Testis (tissue), 3 donors: ENCODE data around the gene LARGE2. TPM values are rescaled to one million over a fixed set of nuclear protein-coding genes. Genes with fewer than 3 reads are reported as not detected.

ENCODE experiments used
- DNase-seq: peaks from one replicate; pipeline ENCODE4 v3.0.0-alpha.2; 2019
- H3K27ac ChIP-seq, 2 donors: fragments of 200-600 bp; sonication (generic); one replicate each; pipeline ENCODE4 v1.5.1; 2019
- H3K27me3 ChIP-seq: fragments of 200-600 bp; sonication (generic); one replicate; pipeline ENCODE4 v1.5.1; 2019
- H3K36me3 ChIP-seq: fragments of 200-600 bp; sonication (generic); one replicate; pipeline ENCODE4 v1.5.1; 2017; ENCODE audit warnings: low read depth; ENCODE audit errors: missing control alignments
- H3K4me1 ChIP-seq: fragments of 200-600 bp; sonication (generic); one replicate; pipeline ENCODE4 v1.5.1; 2019
- H3K4me3 ChIP-seq, 2 donors: fragments of 200-600 bp; sonication (generic); one replicate each; pipeline ENCODE4 v1.5.1; 2017 to 2019
- H3K9me3 ChIP-seq: fragments of 200-600 bp; sonication (generic); one replicate; pipeline ENCODE4 v1.5.1; 2017
- POLR2A ChIP-seq: fragments of 450-650 bp; IDR thresholded peaks from one replicate; pipeline ENCODE4 v1.6.1; 2017; ENCODE audit warnings: antibody characterized with exemption, mild to moderate bottlenecking, moderate library complexity
- WGBS, 2 donors: methylation state at CpG; one replicate each; pipeline ENCODE4 v1.1.5; 2018; 5-methylcytosine and 5-hydroxymethylcytosine counted together
- intact Hi-C: fragments of 100-400 bp; cut with DNase I; formaldehyde crosslinking; loops from one replicate; pipeline ENCODE4 v1.15.1; 2023; ENCODE audit warnings: low total_unique reads
- polyA plus RNA-seq: library from polyadenylated mRNA; stranded (reverse); fragments of 350-450 nt; fragmentation: Illumina TruSeq; extraction: RNeasy Lipid Tissue Mini Kit (QIAGEN cat#74804); gene quantifications from one replicate; pipeline ENCODE4 v1.2.3, GENCODE V29; 2014; ENCODE audit warnings: low read depth, low replicate concordance; ENCODE audit not compliant: insufficient read depth
- total RNA-seq, 2 donors: library from RNA; depleted of rRNA; stranded (reverse); fragments of >200 nt; gene quantifications; one replicate each; pipeline ENCODE4 v1.2.3, GENCODE V29; 2016
- TF ChIP-seq, protein P1 (sequence below), 3 experiments: fragments of 450-650 bp in 2 of 3; fragments of 200-600 bp in 1 of 3; sonication (generic) in 1 of 3; IDR thresholded peaks; one replicate each; pipeline ENCODE4 v1.5.1; 2016 to 2019; ENCODE audit warnings: antibody characterized with exemption in 3 of 3, mild to moderate bottlenecking in 2 of 3, moderate library complexity in 1 of 3

The LARGE2 gene
- total and polyA plus RNA-seq, 3 donors from 2014 or later: 2.1 to 4.7 (median 3.4) TPM

DNA sequence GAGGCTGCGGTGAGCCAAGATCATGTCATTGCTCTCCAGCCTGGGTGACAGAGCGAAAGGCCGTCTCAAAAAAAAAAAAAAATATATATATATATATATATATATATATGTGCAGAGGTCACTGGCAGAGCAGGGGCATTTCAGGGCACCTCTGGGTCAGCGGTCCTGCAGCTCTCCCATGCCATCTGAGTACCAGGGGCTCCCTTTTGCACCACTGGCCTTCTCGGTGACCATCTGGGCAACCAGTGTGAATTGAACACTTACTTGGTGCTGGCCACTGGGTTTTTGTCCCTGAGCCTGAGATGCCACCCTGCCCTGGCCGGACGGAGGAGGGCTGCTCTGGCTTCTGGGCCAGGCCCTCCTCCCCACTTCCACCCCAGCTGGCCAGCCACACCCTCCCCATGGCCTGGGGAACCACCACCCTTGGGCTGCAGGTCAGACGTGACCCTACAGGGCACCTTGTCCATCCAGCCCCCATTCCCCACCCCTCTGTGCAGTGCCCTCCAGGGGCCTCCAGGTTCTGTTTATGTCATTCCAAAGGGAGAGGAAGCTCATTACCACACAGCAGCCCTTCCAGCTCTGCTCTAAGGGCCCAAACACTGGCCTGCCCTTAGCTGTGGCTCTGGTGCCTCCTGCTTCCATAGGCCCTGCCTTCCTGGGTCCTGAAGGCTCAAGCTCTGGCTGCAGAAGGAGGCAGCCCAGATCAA, 26.8 kb upstream of the LARGE2 start:
- H3K9me3 ChIP-seq: no peaks in the 10 kb centered on the region
- WGBS, 2 donors: 90 to 91% methylated on average over 8 of the region's 8 CpGs
- no peaks in the 10 kb centered on the region for H3K27me3 ChIP-seq
- no peak overlapping the region for H3K27ac ChIP-seq
- no peak for TF ChIP-seq POLR2A
- TF ChIP-seq, protein P1, sequence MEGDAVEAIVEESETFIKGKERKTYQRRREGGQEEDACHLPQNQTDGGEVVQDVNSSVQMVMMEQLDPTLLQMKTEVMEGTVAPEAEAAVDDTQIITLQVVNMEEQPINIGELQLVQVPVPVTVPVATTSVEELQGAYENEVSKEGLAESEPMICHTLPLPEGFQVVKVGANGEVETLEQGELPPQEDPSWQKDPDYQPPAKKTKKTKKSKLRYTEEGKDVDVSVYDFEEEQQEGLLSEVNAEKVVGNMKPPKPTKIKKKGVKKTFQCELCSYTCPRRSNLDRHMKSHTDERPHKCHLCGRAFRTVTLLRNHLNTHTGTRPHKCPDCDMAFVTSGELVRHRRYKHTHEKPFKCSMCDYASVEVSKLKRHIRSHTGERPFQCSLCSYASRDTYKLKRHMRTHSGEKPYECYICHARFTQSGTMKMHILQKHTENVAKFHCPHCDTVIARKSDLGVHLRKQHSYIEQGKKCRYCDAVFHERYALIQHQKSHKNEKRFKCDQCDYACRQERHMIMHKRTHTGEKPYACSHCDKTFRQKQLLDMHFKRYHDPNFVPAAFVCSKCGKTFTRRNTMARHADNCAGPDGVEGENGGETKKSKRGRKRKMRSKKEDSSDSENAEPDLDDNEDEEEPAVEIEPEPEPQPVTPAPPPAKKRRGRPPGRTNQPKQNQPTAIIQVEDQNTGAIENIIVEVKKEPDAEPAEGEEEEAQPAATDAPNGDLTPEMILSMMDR (IDR thresholded peaks at IDR 0.05): no peak
- intact Hi-C loops: no loop called here
- DNase-seq: no peak
- peaks cover 19% of the 10 kb centered on the region for H3K4me1 ChIP-seq
- no peak overlapping the region for H3K4me3 ChIP-seq
- H3K36me3 ChIP-seq: no peaks in the 10 kb centered on the region

DNA sequence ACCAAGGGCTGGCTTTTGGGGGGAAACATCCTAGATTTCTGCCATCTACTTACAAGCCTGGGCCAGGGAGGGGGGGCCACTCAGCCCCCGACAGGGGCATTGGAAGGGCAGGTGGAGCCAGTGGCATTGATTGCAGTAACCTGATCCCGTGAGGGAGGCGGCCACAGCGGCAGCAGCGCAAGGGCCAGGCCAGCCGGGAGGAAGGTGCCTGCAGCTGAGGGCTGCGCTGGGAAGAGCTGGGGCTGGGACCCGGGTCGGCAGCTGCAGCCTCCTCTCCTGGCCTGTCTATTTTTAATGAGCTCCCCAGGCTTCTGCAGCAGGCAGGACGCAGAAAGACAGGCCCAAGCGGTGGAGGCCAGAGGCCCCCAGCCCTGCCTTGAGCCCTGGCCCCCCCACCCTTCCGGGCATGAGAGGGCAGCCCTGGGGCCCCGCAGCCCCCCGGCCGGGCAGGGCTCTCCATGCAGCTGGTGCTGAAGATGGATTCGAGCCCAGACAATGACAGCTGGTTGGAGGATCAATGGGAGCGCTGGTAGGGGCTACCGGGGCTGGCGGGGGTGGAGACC, 26.0 kb upstream of the LARGE2 start:
- H3K4me1 ChIP-seq: peaks cover 25% of the 10 kb centered on the region
- no peak for TF ChIP-seq POLR2A
- TF ChIP-seq, protein P1 (IDR thresholded peaks at IDR 0.05): no peak
- no peak overlapping the region for H3K4me3 ChIP-seq
- 48 to 100% methylated on average over 1 to 19 of the region's 19 CpGs for WGBS, 2 donors
- no peaks in the 10 kb centered on the region for H3K9me3 ChIP-seq
- DNase-seq: no peak
- H3K27me3 ChIP-seq: no peaks in the 10 kb centered on the region
- intact Hi-C loops: no loop called here
- no peaks in the 10 kb centered on the region for H3K36me3 ChIP-seq
- no peak overlapping the region for H3K27ac ChIP-seq

DNA sequence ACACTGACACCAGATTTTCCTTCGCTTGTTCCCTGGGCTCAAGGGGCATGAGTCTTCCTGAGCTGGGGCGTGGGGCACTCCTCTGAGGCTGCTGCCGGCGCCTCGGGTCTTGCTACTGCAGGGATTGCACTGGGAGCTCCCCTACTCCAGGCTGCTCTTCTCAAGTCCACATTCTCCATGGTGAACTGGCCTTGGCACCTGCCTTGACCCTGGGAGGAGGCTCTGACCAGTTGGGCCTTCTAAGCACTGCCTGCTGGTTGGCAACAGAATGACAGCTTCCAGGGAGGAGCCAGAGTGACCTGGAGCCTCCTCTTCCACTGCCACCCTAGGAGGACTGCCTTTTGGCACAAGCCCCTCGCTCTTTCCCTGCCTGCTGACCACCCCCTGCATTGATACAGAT, 24.9 kb upstream of the LARGE2 start:
- peak; percentile 44 for DNase-seq
- TF ChIP-seq, protein P1 (IDR thresholded peaks at IDR 0.05): no peak
- no peak for TF ChIP-seq POLR2A
- Histone ChIP-seq H3K9me3 (no peaks in the 10 kb centered on the region), H3K4me3 (no peak overlapping the region), H3K4me1 (peaks cover 25% of the 10 kb centered on the region), H3K27ac (no peak overlapping the region), H3K36me3 (no peaks in the 10 kb centered on the region), H3K27me3 (no peaks in the 10 kb centered on the region)
- 57 to 82% methylated on average over 4 to 6 of the region's 6 CpGs for WGBS, 2 donors
- intact Hi-C loops: no loop called here

DNA sequence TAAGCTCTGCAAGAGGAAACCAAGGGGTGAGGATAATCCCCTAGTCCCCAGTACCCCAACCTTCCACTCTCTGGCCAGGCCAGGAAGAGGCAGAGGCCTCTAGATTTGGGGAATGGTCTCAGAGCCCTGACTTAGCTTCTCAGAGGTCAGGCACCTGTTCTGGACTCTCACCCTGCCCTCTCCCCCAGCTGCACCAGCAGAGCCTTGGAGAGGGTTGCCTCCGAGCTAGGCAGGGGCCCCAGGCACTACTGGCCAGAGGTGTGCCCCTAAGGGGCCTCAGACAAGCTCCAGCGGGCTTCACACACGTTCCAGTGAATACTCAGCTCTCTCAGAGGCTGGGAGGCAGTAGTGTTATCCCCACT, 23.4 kb upstream of the LARGE2 start:
- Histone ChIP-seq H3K27me3 (no peaks in the 10 kb centered on the region), H3K27ac (no peak overlapping the region), H3K9me3 (no peaks in the 10 kb centered on the region), H3K4me3 (peak overlapping the region in 1 of 2 donors; percentile 67), H3K36me3 (no peaks in the 10 kb centered on the region), H3K4me1 (peaks cover 25% of the 10 kb centered on the region)
- DNase-seq: no peak
- TF ChIP-seq POLR2A: no peak
- TF ChIP-seq, protein P1 (IDR thresholded peaks at IDR 0.05): no peak
- intact Hi-C loops: no loop called here
- 14% methylated on average over 3 of the region's 3 CpGs; no CpG with 5 or more reads in 1 of the 2 donors for WGBS, 2 donors
